Karpas-422 (cell line): ENCODE results near the gene UBA52. TPM values are rescaled to one million over a fixed set of nuclear protein-coding genes. Genes with fewer than 3 reads are reported as not detected.
"Not testable (repeated sequence)": the region's sequence is repeated elsewhere in the genome, so short reads cannot be mapped to it uniquely, and the experiment has no call there.

ENCODE experiments used
- DNase-seq: peaks from one replicate; pipeline ENCODE4 v3.0.0-alpha.2; 2015
- H2AFZ ChIP-seq: fragments of 200-600 bp; sonication (generic); 2 replicates; pipeline ENCODE4 v1.6.1; 2014; ENCODE audit warnings: antibody characterized with exemption, low read length, mixed read lengths
- H3K27ac ChIP-seq: fragments of 200-600 bp; sonication (generic); 2 replicates; pipeline ENCODE4 v1.5.1; 2014; ENCODE audit warnings: mild to moderate bottlenecking, low read length, moderate library complexity
- H3K27me3 ChIP-seq: fragments of 200-600 bp; sonication (generic); 2 replicates; pipeline ENCODE4 v1.6.1; 2014; ENCODE audit warnings: low read length, mixed read lengths
- H3K36me3 ChIP-seq: fragments of 200-600 bp; sonication (generic); 2 replicates; pipeline ENCODE4 v1.6.1; 2014; ENCODE audit warnings: low read length, mixed read lengths; ENCODE audit not compliant: insufficient read depth
- H3K4me1 ChIP-seq: fragments of 200-600 bp; sonication (generic); 2 replicates; pipeline ENCODE4 v1.6.1; 2014; ENCODE audit warnings: mild to moderate bottlenecking, low read length, mixed read lengths
- H3K4me2 ChIP-seq: fragments of 200-600 bp; sonication (generic); 2 replicates; pipeline ENCODE4 v1.6.1; 2014; ENCODE audit warnings: low read length, low read depth, mild to moderate bottlenecking; ENCODE audit not compliant: poor library complexity, severe bottlenecking
- H3K4me3 ChIP-seq: fragments of 200-600 bp; sonication (generic); 2 replicates; pipeline ENCODE4 v1.5.1; 2014; ENCODE audit warnings: mild to moderate bottlenecking, antibody characterized with exemption, low read length, mixed read lengths
- H3K79me2 ChIP-seq: fragments of 200-600 bp; sonication (generic); 2 replicates; pipeline ENCODE4 v1.6.1; 2014; ENCODE audit warnings: mild to moderate bottlenecking, low read length, mixed read lengths
- H3K9ac ChIP-seq: fragments of 200-600 bp; sonication (generic); 2 replicates; pipeline ENCODE4 v1.6.0; 2014; ENCODE audit warnings: low read length
- H3K9me2 ChIP-seq: fragments of 200-600 bp; sonication (generic), shearing (Covaris generic); replicated peaks from 2 replicates; pipeline ENCODE4 v1.6.0; 2014; ENCODE audit warnings: mild to moderate bottlenecking, low read length, moderate library complexity; ENCODE audit not compliant: insufficient read depth
- H3K9me3 ChIP-seq: fragments of 300-700, 200-600 bp; sonication (generic); 2 replicates; pipeline ENCODE4 v1.6.1; 2014; ENCODE audit warnings: low read length, mixed read lengths
- H4K20me1 ChIP-seq: fragments of 200-600 bp; sonication (generic); 2 replicates; pipeline ENCODE4 v1.6.1; 2014; ENCODE audit warnings: mild to moderate bottlenecking, antibody characterized with exemption, low read length, low read depth; ENCODE audit not compliant: insufficient read depth
- total RNA-seq: library from RNA; depleted of rRNA; stranded (reverse); fragments of >200 nt; shearing (Covaris generic); gene quantifications from 2 replicates; pipeline ENCODE4 v1.2.3, GENCODE V29; 2014; ENCODE audit warnings: low replicate concordance

UBA52 gene
- total RNA-seq, 1 experiment from 2014 or later, result 1,597 TPM

DNA sequence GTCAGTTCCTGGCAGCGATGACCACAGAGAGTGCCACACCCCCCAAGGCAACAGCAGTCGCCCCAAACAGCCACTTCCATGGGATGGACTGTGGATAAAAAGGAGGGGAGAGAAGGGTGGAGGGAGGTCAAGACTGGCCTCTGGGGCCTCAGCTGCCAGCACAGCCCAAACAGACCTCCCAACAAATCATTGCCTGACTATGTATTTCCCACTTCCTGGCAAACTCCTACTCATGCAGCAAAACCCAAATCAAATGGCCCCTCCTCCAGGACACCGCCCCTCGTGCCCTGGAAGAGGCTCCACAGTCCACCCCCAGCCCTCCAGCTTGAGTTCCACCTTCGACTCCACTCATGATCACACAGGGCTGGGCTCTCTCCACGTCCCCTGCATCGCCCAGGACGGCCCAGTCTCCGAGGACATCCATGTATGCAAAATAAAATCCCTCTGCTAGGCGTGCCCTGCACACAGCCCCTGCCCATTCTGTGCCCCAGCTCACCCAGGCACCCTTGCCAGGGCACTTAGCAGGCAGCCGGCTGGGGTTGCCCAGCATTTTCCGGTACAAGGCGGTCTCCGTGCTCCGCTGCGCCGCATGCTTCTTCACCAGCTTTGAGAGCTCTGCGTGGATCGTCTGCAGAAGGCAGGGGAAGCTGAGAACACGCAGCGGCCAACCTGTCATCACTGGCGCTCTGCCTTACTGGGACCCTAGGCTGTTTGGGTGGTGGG lies 39.3 kb upstream of the UBA52 start:
- Histone ChIP-seq H3K4me1 (no peaks in the 10 kb centered on the region), H3K36me3 (0 out of 2 replicates have a peak, but pooled peaks cover 4% of the 10 kb centered on the region), H2AFZ (no peak overlapping the region), H3K9me3 (no peaks in the 10 kb centered on the region), H3K4me2 (no peak overlapping the region), H3K9me2 (no peaks in the 10 kb centered on the region), H3K79me2 (no peaks in the 10 kb centered on the region), H3K4me3 (no peak overlapping the region), H3K9ac (no peak overlapping the region), H3K27ac (no peak overlapping the region), H4K20me1 (no peaks in the 10 kb centered on the region), H3K27me3 (no peaks in the 10 kb centered on the region)
- no peak for DNase-seq

GRCh38 chr19:18533058-18533457 lies 38.6 kb upstream of the UBA52 start:
- no peaks in the 10 kb centered on the region for H3K27me3 ChIP-seq
- H3K9me3 ChIP-seq, result no peaks in the 10 kb centered on the region
- H3K9me2 ChIP-seq, result no peaks in the 10 kb centered on the region
- H3K4me1 ChIP-seq, result no peaks in the 10 kb centered on the region
- no peaks in the 10 kb centered on the region for H3K79me2 ChIP-seq
- 0 out of 2 replicates have a peak, but pooled peaks cover 4% of the 10 kb centered on the region for H3K36me3 ChIP-seq
- no peak overlapping the region for H3K4me2 ChIP-seq
- H4K20me1 ChIP-seq, result no peaks in the 10 kb centered on the region
- no peak for DNase-seq
- H3K27ac ChIP-seq, result no peak overlapping the region
- H3K4me3 ChIP-seq, result no peak overlapping the region
- no peak overlapping the region for H3K9ac ChIP-seq
- no peak overlapping the region for H2AFZ ChIP-seq

GRCh38 chr19:18536475-18536874 lies 35.2 kb upstream of the UBA52 start:
- Histone ChIP-seq H3K9me3 (no peaks in the 10 kb centered on the region), H4K20me1 (no peaks in the 10 kb centered on the region), H3K9ac (no peak overlapping the region), H3K9me2 (no peaks in the 10 kb centered on the region), H3K4me3 (no peak overlapping the region), H3K27me3 (no peaks in the 10 kb centered on the region), H3K79me2 (peaks cover 5% of the 10 kb centered on the region; the same call in 1 of the 2 replicates), H3K4me2 (no peak overlapping the region), H3K36me3 (peaks cover 10% of the 10 kb centered on the region; the same call in 1 of the 2 replicates), H3K4me1 (no peaks in the 10 kb centered on the region), H3K27ac (no peak overlapping the region), H2AFZ (no peak overlapping the region)
- DNase-seq, result no peak

- Histone ChIP-seq H2AFZ (no peak overlapping the region), H3K4me1 (peaks cover 6% of the 10 kb centered on the region), H3K79me2 (peaks cover 15% of the 10 kb centered on the region), H4K20me1 (no peaks in the 10 kb centered on the region), H3K4me3 (no peak overlapping the region), H3K9me3 (no peaks in the 10 kb centered on the region), H3K36me3 (peaks cover 10% of the 10 kb centered on the region; the same call in 1 of the 2 replicates), H3K27me3 (no peaks in the 10 kb centered on the region), H3K9ac (no peak overlapping the region), H3K27ac (no peak overlapping the region), H3K4me2 (no peak overlapping the region), H3K9me2 (no peaks in the 10 kb centered on the region)
- DNase-seq, result no peak
Observed at GRCh38 chr19:18537431-18537830, 34.2 kb upstream of the UBA52 start.

GRCh38 chr19:18538115-18538514 lies 33.5 kb upstream of the UBA52 start:
- Histone ChIP-seq H3K9me3 (no peaks in the 10 kb centered on the region), H2AFZ (no peak overlapping the region), H4K20me1 (no peaks in the 10 kb centered on the region), H3K9ac (no peak overlapping the region), H3K4me2 (no peak overlapping the region), H3K4me1 (peaks cover 8% of the 10 kb centered on the region), H3K36me3 (peaks cover 10% of the 10 kb centered on the region; the same call in 1 of the 2 replicates), H3K27me3 (no peaks in the 10 kb centered on the region), H3K4me3 (no peak overlapping the region), H3K27ac (no peak overlapping the region), H3K9me2 (no peaks in the 10 kb centered on the region), H3K79me2 (peaks cover 18% of the 10 kb centered on the region)
- DNase-seq, result no peak

GRCh38 chr19:18539372-18539771 lies 32.3 kb upstream of the UBA52 start:
- Histone ChIP-seq H3K4me1 (peaks cover 15% of the 10 kb centered on the region), H3K27ac (no peak overlapping the region), H3K4me3 (no peak overlapping the region), H4K20me1 (no peaks in the 10 kb centered on the region), H2AFZ (no peak overlapping the region), H3K9ac (no peak overlapping the region), H3K9me2 (no peaks in the 10 kb centered on the region), H3K79me2 (peaks cover 18% of the 10 kb centered on the region), H3K36me3 (peaks cover 10% of the 10 kb centered on the region; the same call in 1 of the 2 replicates), H3K27me3 (no peaks in the 10 kb centered on the region), H3K9me3 (no peaks in the 10 kb centered on the region), H3K4me2 (no peak overlapping the region)
- DNase-seq, result no peak

- peaks cover 17% of the 10 kb centered on the region for H3K4me1 ChIP-seq
- H2AFZ ChIP-seq, DNase-seq, H3K4me2 ChIP-seq, H3K9ac ChIP-seq, H4K20me1 ChIP-seq, H3K27me3 ChIP-seq, H3K9me3 ChIP-seq, H3K27ac ChIP-seq, H3K4me3 ChIP-seq, H3K9me2 ChIP-seq: not testable (repeated sequence)
- H3K36me3 ChIP-seq, result peaks cover 10% of the 10 kb centered on the region; the same call in 1 of the 2 replicates
- H3K79me2 ChIP-seq, result peaks cover 18% of the 10 kb centered on the region
Observed at GRCh38 chr19:18540200-18540599, 31.5 kb upstream of the UBA52 start.

- Histone ChIP-seq H2AFZ (no peak overlapping the region), H3K27ac (no peak overlapping the region; the same call in 1 of the 2 replicates), H3K4me3 (no peak overlapping the region; the same call in 1 of the 2 replicates), H3K36me3 (peaks cover 10% of the 10 kb centered on the region; the same call in 1 of the 2 replicates), H3K9me2 (no peaks in the 10 kb centered on the region), H3K4me1 (peaks cover 17% of the 10 kb centered on the region), H3K9me3 (no peaks in the 10 kb centered on the region), H3K4me2 (peak overlapping the region; percentile 81), H3K9ac (no peak overlapping the region), H4K20me1 (no peaks in the 10 kb centered on the region), H3K79me2 (peaks cover 18% of the 10 kb centered on the region), H3K27me3 (no peaks in the 10 kb centered on the region)
- DNase-seq, result no peak
Observed at GRCh38 chr19:18541258-18541991, 30.2 kb upstream of the UBA52 start.
